ENCODE results near the gene TOR1B.

The TOR1B gene

GRCh38 chr9:129809346-129809745 is 6.4 kb downstream of the TOR1B start:
- Histone ChIP-seq H3K27ac (no peak overlapping the region), H3K4me3 (no peak overlapping the region)
- no peak for TF ChIP-seq CTCF (IDR thresholded peaks at IDR 0.05)
- no peak for DNase-seq (ENCODE audit: low spot score)

DNA sequence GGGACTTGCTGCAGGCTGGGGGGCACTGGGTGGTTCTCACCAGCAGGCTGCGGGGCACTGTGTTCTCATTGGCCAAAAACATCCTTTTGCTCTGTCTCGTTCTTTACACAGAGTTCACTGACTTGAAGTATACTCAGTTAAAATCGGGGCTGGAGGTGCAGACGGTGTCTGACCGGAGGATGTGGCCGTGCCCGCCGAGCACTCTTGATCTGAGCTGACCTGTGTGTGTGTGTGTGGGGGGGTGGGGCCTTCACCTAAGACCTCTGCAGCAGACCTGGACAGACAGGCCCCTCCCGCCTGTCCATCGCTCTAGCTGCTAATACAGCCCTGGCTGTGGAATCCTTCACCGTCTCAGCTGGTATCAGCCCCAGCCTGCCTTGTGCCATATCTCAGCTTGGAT is 7.1 kb downstream of the TOR1B start:
- no peak for DNase-seq (ENCODE audit: low spot score)
- Histone ChIP-seq H3K27ac (no peak overlapping the region), H3K4me3 (no peak overlapping the region)
- TF ChIP-seq CTCF (IDR thresholded peaks at IDR 0.05) = no peak

GRCh38 chr9:129810788-129811187 is 7.8 kb downstream of the TOR1B start:
- Histone ChIP-seq H3K4me3 (no peak overlapping the region), H3K27ac (no peak overlapping the region)
- no peak for DNase-seq (ENCODE audit: low spot score)
- no peak for TF ChIP-seq CTCF (IDR thresholded peaks at IDR 0.05)

DNA sequence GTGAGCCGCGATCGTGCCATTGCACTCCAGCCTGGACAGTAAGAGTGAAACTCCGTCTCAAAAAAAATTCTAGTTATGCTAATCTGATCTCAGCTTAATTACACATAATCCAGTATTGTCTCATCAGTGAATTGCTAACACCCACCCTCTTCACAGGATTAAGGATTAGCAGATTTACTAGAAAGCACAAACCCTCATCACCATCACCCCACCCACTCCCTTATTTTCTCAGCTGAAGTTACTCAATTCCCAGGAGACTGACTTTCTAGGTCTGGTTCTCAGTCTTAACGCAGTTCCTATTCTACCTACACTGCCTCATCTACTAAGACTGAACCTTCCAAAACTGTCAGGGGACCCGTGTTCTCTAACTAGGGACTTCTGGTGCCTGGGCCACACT is 9.0 kb downstream of the TOR1B start:
- Histone ChIP-seq H3K4me3 (no peak overlapping the region), H3K27ac (no peak overlapping the region)
- no peak for TF ChIP-seq CTCF (IDR thresholded peaks at IDR 0.05)
- DNase-seq (ENCODE audit: low spot score) = no peak

GRCh38 chr9:129812385-129812784 is 9.4 kb downstream of the TOR1B start:
- TF ChIP-seq CTCF (IDR thresholded peaks at IDR 0.05) = no peak
- Histone ChIP-seq H3K27ac (no peak overlapping the region), H3K4me3 (no peak overlapping the region)
- no peak for DNase-seq (ENCODE audit: low spot score)

GRCh38 chr9:129813661-129814060 is 10.7 kb downstream of the TOR1B start:
- Histone ChIP-seq H3K27ac (no peak overlapping the region), H3K4me3 (no peak overlapping the region)
- no peak for DNase-seq (ENCODE audit: low spot score)
- no peak for TF ChIP-seq CTCF (IDR thresholded peaks at IDR 0.05)

- Histone ChIP-seq H3K27ac (no peak overlapping the region), H3K4me3 (no peak overlapping the region)
- DNase-seq (ENCODE audit: low spot score) = no peak
- no peak for TF ChIP-seq CTCF (IDR thresholded peaks at IDR 0.05)
Observed at GRCh38 chr9:129814432-129815223, 11.6 kb downstream of the TOR1B start.
